Fibroblast of pulmonary artery (primary cell): Measurements from ENCODE around the gene NQO1.
"Not testable (repeated sequence)": the region's sequence is repeated elsewhere in the genome, so short reads cannot be mapped to it uniquely, and the experiment has no call there.

Experiments
- DNase-seq: peaks from one replicate; pipeline ENCODE4 v3.0.0-alpha.2; 2010; ENCODE audit warnings: low read depth
- H3K4me3 ChIP-seq: replicated peaks from 2 replicates; pipeline ENCODE4 v1.5.1; 2011; ENCODE audit warnings: low read depth, mild to moderate bottlenecking, control low read depth, low read length, moderate library complexity
- CTCF ChIP-seq: IDR thresholded peaks from 2 replicates; pipeline ENCODE4 v1.5.1; 2011; ENCODE audit warnings: mild to moderate bottlenecking, control low read depth, low read length, inconsistent platforms; ENCODE audit errors: missing control alignments

NQO1 gene

GRCh38 chr16:69744363-69745231 is 18.2 kb upstream of the NQO1 start:
- H3K4me3 ChIP-seq = no peak overlapping the region
- TF ChIP-seq CTCF = no peak
- no peak for DNase-seq

GRCh38 chr16:69741951-69742904 is 15.9 kb upstream of the NQO1 start:
- DNase-seq = peak; percentile 61
- no peak for TF ChIP-seq CTCF
- no peak overlapping the region for H3K4me3 ChIP-seq

GRCh38 chr16:69741519-69741918 is 15.2 kb upstream of the NQO1 start:
- DNase-seq = peak; percentile 35
- no peak for TF ChIP-seq CTCF
- H3K4me3 ChIP-seq = no peak overlapping the region

GRCh38 chr16:69732101-69732500 is 5.7 kb upstream of the NQO1 start:
- DNase-seq = no peak

GRCh38 chr16:69731280-69731679 is 4.9 kb upstream of the NQO1 start:
- not testable (repeated sequence) for DNase-seq, H3K4me3 ChIP-seq

More at GRCh38 chr16:69732101-69732500, 5.7 kb upstream of the NQO1 start:
- no peak overlapping the region for H3K4me3 ChIP-seq
- TF ChIP-seq CTCF = no peak

- not testable (repeated sequence) for DNase-seq, H3K4me3 ChIP-seq
These were observed 2.7 kb upstream of the NQO1 start for GRCh38 chr16:69729030-69729429.

GRCh38 chr16:69727916-69728270 is 1.5 kb upstream of the NQO1 start:
- DNase-seq = no peak
- H3K4me3 ChIP-seq = no peak overlapping the region
- no peak for TF ChIP-seq CTCF
